ENCODE data around the gene MAIP1.

DNA sequence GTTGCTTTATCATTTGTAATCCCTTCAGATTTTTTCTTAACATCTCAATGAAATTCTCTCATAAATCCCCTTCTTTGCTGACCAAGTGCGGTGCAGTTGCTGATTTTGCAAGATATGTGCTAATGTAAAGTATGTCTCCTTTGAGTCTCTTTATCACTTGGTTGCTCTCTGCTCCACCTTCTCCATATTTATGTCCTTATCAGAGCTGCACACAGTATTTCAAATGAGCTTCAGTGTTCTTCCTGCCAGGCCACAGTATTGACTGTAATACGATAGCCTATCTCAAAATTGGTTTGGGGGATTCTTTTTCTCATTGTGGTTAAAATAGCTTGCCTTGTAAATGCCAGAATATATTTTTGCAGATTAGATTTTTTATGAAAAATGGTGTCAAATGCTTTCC lies 32.2 kb downstream of the MAIP1 start:
- TF ChIP-seq GATA2 (IDR thresholded peaks at IDR 0.05; ENCODE audit: low read depth, low read length) = no peak
- no peak for TF ChIP-seq GATA3 (IDR thresholded peaks at IDR 0.05; ENCODE audit: low read depth, low read length)
